Tibial nerve (tissue), 4 donors: ENCODE measurements around the gene M1AP.

Source experiments
- CTCF ChIP-seq, 5 experiments: fragments of 200-600 bp in 3 of 5; fragments of 450-650 bp in 2 of 5; sonication (generic) in 3 of 5; IDR thresholded peaks; one replicate each; pipeline ENCODE4 v1.5.1; 2016 to 2019; ENCODE audit warnings: antibody characterized with exemption in 5 of 5, mild to moderate bottlenecking in 3 of 5, moderate library complexity in 2 of 5
- EP300 ChIP-seq, 2 donors: sonication (generic); formaldehyde crosslinking; IDR thresholded peaks; one replicate each; pipeline ENCODE4 v1.6.1; 2017; ENCODE audit warnings: antibody characterized with exemption in 2 of 2, mild to moderate bottlenecking in 1 of 2
- POLR2A ChIP-seq, 2 donors: fragments of 450-650 bp; IDR thresholded peaks; one replicate each; pipeline ENCODE4 v1.6.1; 2017; ENCODE audit warnings: antibody characterized with exemption in 2 of 2, mild to moderate bottlenecking in 2 of 2, moderate library complexity in 2 of 2

DNA sequence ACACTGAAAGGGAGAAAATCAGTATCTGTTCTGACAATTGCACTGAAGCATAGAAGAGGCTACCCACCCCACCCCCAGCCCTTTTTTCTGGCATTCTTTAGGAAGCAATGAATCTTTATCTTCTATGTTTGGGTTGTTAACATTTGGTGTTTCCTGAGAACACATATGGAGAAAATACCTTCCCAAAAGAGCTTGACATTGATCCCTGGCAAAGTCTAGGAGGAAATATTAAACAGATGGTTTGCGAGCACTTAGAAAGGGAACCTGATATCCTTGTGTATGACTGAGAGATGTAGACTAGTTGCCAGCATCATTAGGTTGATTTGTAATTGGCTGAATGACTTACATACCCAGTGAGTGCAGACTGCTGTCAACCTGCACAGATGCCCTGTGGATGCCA, 50.7 kb downstream of the M1AP start:
- TF ChIP-seq CTCF (IDR thresholded peaks at IDR 0.05) = no peak
- no peak for TF ChIP-seq POLR2A (IDR thresholded peaks at IDR 0.05)
- no peak for TF ChIP-seq EP300 (IDR thresholded peaks at IDR 0.05)
